ENCODE results near the gene CENPS. TPM values are rescaled to one million over a fixed set of nuclear protein-coding genes. Genes with fewer than 3 reads are reported as not detected.
A peak's percentile ranks its signal among the peaks of the same experiment; 100 is the strongest.

Gene CENPS
- total RNA-seq, 1 experiment from 2014 or later = 17.8 TPM

DNA sequence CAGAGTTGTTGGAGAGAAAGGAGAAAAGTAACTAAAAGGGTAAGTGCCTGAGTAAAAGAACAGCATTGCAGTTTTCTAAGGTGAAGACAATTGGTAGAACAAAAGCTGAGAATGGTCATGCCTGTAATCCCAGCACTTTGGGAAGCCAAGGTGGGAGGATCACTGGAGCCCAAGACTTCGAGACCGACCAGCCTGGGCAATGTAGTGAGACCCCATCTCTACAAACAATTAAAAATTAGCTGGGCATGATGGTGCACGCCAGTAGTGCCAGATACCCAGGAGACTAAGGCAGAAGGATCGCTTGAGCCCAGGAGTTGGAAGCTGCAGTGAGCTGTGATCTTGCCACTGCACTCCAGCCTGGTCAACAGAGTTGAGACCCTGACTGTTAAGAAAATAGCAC is 46.6 kb upstream of the CENPS start:
- Histone ChIP-seq H2AK5ac (ENCODE audit: insufficient read length, low read length) (no peak overlapping the region), H2BK120ac (ENCODE audit: low read depth, low read length, poor library complexity, severe bottlenecking) (no peak overlapping the region), H3K9ac (ENCODE audit: extremely low read depth, insufficient read length, low read length) (no peak overlapping the region), H4K8ac (replicated peaks; ENCODE audit: insufficient read length, low read depth, low read length) (no peak overlapping the region), H3K56ac (ENCODE audit: insufficient read length, low read depth, low read length) (no peak overlapping the region), H3K27me3 (ENCODE audit: insufficient read depth, low read length) (no peaks in the 10 kb centered on the region), H2BK12ac (ENCODE audit: insufficient read length, low read depth, low read length) (no peak overlapping the region), H3K4ac (ENCODE audit: low read depth, low read length) (no peak overlapping the region), H3K14ac (ENCODE audit: insufficient read depth, low read length) (no peak overlapping the region), H4K91ac (ENCODE audit: insufficient read length, low read depth, low read length) (no peak overlapping the region), H3K4me1 (ENCODE audit: insufficient read depth, low read length) (no peaks in the 10 kb centered on the region), H2AFZ (ENCODE audit: low read length) (no peak overlapping the region), H3K23me2 (ENCODE audit: insufficient read length, low read depth, low read length, poor library complexity, severe bottlenecking) (no peaks in the 10 kb centered on the region), H4K20me1 (ENCODE audit: control insufficient read depth, insufficient read depth, insufficient read length) (no peaks in the 10 kb centered on the region), H4K5ac (ENCODE audit: insufficient read length, low read depth, low read length) (no peak overlapping the region), H3K18ac (ENCODE audit: insufficient read length, low read depth, low read length) (no peak overlapping the region), H3K9me3 (ENCODE audit: control insufficient read depth, low read depth, low read length) (no peaks in the 10 kb centered on the region), H2BK5ac (ENCODE audit: insufficient read length, low read length) (no peak overlapping the region), H3K4me2 (ENCODE audit: insufficient read depth, insufficient read length, low read length) (no peak overlapping the region), H3K27ac (ENCODE audit: insufficient read length, low read depth, low read length) (no peak overlapping the region), H3K79me2 (ENCODE audit: insufficient read depth, low read length) (no peaks in the 10 kb centered on the region), H3K79me1 (ENCODE audit: insufficient read depth, low read depth, low read length, poor library complexity, severe bottlenecking) (no peaks in the 10 kb centered on the region), H2BK15ac (ENCODE audit: low read depth, low read length) (no peak overlapping the region), H3K23ac (ENCODE audit: insufficient read length, low read depth, low read length) (no peak overlapping the region), H2BK20ac (ENCODE audit: low read depth, low read length, poor library complexity, severe bottlenecking) (no peak overlapping the region), H3T11ph (ENCODE audit: low read length) (no peak overlapping the region)
- peaks cover 9 to 21% of the 10 kb centered on the region in 2 experiments for H3K4me1 Mint-ChIP-seq
- no peak overlapping the region for H3K4me3 Mint-ChIP-seq
- DNase-seq = no peak
- WGBS (ENCODE audit: extremely low coverage, insufficient read length, low lambda C conversion rate) = no CpG with 5 or more reads among the region's 4 CpGs
- H3K36me3 Mint-ChIP-seq (ENCODE audit: insufficient read depth in 1 of 3, low read depth in 3 of 3) = peaks cover 8 to 33% (median 24%) of the 10 kb centered on the region in 3 experiments
- TF ChIP-seq, protein P1, sequence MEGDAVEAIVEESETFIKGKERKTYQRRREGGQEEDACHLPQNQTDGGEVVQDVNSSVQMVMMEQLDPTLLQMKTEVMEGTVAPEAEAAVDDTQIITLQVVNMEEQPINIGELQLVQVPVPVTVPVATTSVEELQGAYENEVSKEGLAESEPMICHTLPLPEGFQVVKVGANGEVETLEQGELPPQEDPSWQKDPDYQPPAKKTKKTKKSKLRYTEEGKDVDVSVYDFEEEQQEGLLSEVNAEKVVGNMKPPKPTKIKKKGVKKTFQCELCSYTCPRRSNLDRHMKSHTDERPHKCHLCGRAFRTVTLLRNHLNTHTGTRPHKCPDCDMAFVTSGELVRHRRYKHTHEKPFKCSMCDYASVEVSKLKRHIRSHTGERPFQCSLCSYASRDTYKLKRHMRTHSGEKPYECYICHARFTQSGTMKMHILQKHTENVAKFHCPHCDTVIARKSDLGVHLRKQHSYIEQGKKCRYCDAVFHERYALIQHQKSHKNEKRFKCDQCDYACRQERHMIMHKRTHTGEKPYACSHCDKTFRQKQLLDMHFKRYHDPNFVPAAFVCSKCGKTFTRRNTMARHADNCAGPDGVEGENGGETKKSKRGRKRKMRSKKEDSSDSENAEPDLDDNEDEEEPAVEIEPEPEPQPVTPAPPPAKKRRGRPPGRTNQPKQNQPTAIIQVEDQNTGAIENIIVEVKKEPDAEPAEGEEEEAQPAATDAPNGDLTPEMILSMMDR (conservative IDR thresholded peaks at IDR 0.05) = no peak
- H3K9me3 Mint-ChIP-seq = no peaks in the 10 kb centered on the region
- H3K27me3 Mint-ChIP-seq (ENCODE audit: low read depth) = no peaks in the 10 kb centered on the region
- peak overlapping the region; percentile 4 to 30 (median 20); a peak in 4 of 7 replicates for H3K27ac Mint-ChIP-seq
